OCI-M2 (cell line): ENCODE measurements around the gene CDH8.

Experiments used
- DNase-seq: peaks from one replicate; lab custom pipeline; 2025; ENCODE audit not compliant: unreplicated experiment; lab: John Stamatoyannopoulos, UW

Gene CDH8

DNA sequence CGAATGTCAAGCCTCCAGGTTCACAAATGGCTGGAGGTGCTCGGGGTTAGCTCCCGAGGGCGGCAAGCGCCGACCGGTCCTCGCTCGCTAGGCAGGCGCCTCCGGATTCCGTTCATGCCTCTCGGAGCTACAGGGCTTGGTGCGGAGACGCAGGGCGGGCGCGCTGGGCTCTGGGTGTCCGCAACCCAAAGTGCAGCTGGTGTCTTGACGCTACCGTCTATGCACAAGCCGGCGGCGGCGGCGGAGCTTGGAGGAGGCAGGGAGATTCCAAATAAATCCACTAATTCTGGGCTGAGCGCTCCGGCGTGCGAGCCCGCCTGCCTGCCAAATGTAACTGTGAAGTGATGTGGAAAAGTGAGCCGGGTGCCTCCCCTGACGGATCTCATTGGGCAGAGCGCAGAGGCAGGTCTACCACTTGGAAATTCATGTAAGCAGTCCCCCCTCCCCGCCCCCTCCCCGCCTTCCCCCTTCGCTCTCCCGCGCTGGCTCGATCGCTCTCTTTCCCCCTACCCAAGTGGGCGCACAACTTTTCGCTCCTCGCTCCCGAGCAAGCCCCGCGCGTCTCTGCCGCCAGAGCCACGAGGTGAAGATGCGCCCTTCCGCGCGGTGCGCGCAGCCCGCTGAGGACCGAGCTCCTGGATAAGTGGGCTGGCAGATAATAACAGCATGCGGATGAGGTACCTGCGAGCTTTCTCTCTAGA lies at the start of gene CDH8:
Gene CDH8, minus strand, starts transcription at position 338 of the 701 bp plus-strand sequence. CDS start 15,035 bp downstream, outside the sequence.
- DNase-seq, result no peak

GRCh38 chr16:62079236-62079635 lies 43.0 kb upstream of the CDH8 start:
- no peak for DNase-seq

- no peak for DNase-seq
These were observed 41.8 kb upstream of the CDH8 start for GRCh38 chr16:62077998-62078397.

DNA sequence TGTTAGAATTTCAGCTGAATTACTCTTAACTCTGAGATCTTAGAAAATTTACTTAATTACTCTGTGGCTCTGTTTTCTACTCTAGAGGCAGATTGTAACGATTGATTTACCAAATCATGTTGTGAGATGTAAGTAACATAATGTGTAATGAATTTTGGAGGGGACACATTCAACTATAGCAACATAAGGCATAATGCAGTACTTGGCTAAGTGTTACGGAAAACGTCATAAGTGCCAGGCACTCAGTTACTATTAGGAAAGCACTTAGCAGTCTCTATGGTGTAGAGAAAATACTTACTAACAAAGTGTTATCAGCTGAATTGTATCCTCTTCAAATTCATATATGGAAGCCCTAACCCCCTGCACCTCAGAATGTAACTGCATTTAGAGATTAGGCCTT lies 40.6 kb upstream of the CDH8 start:
- DNase-seq, result no peak

- DNase-seq, result no peak
These were observed 32.5 kb upstream of the CDH8 start for GRCh38 chr16:62068747-62069146.

DNA sequence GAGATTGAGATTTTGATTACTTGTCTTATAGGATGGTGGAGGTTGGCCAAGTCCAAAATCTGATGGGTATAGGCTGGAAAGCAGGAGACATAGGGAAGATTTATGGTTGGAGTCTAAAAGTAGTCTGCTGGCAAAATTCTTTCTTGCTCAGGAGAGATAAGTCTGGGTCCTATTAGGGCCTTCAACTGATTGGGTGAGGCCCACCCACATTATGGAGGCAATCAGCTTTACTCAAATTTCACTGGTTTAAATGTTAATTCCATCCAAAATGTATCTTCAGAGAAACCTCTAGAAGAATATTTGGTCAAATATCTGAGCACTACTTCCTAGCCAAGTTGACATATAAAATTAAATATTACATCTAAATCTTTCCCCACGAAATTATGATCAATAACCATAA lies 31.7 kb upstream of the CDH8 start:
- no peak for DNase-seq

GRCh38 chr16:62067182-62067581 lies 30.9 kb upstream of the CDH8 start:
- no peak for DNase-seq

DNA sequence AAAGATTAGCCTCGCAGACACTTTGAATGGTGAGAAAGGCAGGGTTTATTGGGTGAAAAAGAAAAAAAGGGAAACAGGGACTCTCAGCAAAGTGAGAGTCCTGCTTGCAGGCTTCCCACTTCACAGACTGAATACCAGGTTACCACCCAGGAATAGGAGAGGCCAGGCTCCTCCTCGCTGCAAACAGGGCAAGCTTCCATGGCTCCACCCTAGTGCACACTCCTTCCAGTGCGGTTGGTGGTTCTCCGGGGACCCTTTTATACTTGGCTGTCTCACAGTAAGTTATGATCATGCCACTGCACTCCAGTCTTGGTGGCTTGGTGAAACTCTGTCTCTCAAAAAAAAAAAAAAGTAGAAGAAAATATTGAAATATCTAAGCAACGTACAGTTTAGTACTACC lies 30.5 kb upstream of the CDH8 start:
- DNase-seq, result no peak

GRCh38 chr16:62064173-62064572 lies 27.9 kb upstream of the CDH8 start:
- no peak for DNase-seq

GRCh38 chr16:62060089-62060488 lies 23.9 kb upstream of the CDH8 start:
- no peak for DNase-seq

GRCh38 chr16:62059527-62059926 lies 23.3 kb upstream of the CDH8 start:
- DNase-seq, result no peak

DNA sequence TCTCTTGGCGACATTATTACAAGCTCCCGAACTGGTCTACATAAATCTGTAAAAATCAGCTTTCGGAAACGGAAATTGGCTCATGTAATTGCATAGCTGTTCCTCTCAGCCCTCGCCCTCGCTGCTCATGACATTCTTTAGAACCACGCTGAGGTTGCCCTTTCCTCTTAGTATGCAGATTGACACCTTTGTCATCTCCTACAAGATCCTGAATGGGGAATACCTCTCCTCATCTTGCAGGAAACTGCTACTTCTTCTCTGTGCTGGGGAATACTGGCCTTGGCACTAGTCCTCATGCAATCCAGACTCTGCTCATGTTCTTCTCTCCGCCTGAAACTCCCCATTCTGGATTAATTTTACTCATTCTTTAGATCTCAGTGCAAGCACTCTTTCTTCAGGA lies 22.2 kb upstream of the CDH8 start:
- DNase-seq, result no peak

- DNase-seq, result no peak
These were observed 15.7 kb upstream of the CDH8 start for GRCh38 chr16:62051942-62052341.

GRCh38 chr16:62050793-62051192 lies 14.6 kb upstream of the CDH8 start:
- DNase-seq, result no peak

GRCh38 chr16:62046801-62047200 lies 10.6 kb upstream of the CDH8 start:
- no peak for DNase-seq

DNA sequence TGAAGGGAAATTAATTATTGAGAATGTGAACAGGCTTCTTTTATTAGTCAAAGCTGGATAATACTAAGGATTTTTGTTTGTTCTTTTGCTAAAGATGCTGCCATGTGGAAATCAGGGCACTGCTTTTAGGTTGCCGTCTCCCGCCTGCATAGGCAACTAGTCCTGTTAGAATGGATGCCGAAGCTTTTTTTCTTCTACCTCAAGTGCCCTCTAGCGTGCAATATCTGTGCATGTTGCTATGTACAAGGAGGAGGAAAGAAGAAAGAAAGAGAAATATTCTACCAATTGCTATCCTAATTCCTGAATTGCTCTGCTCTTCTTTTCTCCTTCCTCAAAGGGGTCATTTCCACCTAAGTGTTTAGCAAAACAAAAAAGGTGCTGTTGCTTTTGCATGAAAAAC lies 5.2 kb upstream of the CDH8 start:
- DNase-seq, result no peak

DNA sequence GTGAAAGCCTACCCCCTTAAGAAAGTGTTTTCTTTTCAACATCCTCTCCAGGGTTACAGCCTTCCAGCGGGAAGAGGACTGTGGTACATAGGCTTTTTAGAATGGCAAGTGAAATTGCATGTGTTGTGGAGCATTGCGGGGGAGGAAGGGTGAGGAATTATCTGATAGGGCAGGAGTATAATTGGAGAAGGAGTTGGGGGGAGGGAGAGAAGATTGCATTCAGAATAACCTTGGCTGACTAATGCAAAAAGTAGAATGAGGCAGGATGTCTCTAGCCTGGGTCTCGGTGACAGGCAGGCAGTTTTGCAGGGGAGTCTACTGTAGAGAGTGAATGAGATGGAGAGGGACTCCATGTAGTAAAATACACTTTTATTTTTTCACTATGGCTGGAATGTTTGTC lies 2.4 kb upstream of the CDH8 start:
- DNase-seq, result no peak

DNA sequence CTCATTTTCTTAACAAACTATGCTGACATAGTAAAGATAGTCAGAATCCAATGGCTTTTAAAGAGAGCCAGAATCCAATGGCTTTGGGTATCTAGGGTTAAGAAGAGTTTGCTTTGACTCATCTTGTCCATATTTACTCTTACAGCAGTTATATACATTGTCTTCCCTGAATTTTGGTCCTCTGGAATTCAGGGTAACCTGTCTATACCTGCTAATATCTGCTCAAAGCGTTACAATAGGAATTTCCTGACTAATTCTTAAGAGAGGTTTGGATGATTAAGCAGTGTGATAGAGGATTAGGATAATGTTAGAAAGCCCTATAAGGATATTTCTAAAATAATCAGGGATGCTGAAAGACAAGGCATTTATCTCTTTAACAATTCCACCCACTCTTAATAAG lies 2.0 kb upstream of the CDH8 start:
- DNase-seq, result no peak

GRCh38 chr16:62036802-62037135 lies 531 bp upstream of the CDH8 start:
- DNase-seq, result no peak

DNA sequence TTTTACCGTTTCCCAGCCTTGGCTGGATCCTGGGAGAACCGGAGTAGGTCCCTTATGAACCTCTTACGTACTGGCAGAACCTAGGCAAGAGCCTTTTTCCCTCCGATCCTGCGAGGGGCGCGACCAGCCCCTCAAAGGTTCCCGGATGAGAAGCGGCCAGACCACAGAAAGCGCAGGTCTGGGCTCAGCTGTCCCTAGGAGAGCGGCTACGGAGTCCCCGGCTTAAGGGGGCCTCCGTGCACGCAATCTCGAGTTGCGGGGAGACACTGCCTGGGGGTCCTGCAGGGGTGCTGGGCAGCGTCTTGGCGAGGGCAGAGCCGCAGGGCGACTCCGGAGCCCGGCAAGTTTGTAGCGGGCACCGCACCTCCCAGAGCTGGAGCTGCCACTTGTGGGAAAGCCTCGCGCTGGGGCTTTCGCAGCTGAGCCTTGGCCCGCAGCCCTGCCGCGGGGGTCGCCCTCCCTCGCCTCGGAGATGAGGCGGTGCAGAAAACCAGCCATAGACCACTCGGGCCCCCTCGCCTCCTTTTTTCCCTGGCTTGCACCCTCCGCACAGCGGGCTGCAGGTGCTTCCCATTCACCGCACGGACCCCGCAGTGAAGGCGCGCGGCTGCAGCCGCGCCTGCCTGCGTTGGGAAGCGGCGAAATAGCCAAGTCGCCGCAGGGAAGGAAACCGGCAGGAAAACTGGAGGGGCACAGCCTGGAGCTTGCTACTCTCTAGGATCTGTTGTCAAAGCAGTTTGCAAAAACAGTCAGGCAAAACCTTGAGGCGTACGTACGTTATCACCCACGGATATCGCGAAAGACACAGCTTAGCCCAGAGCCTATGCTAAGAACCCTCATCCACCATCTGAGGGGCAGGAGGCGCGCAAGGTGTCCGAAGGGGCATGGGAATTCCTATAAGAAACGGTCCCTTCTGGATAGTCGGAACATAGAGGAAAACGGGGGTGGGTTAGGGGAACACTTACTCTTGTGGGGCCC lies 834 bp downstream of the CDH8 start:
- no peak for DNase-seq

DNA sequence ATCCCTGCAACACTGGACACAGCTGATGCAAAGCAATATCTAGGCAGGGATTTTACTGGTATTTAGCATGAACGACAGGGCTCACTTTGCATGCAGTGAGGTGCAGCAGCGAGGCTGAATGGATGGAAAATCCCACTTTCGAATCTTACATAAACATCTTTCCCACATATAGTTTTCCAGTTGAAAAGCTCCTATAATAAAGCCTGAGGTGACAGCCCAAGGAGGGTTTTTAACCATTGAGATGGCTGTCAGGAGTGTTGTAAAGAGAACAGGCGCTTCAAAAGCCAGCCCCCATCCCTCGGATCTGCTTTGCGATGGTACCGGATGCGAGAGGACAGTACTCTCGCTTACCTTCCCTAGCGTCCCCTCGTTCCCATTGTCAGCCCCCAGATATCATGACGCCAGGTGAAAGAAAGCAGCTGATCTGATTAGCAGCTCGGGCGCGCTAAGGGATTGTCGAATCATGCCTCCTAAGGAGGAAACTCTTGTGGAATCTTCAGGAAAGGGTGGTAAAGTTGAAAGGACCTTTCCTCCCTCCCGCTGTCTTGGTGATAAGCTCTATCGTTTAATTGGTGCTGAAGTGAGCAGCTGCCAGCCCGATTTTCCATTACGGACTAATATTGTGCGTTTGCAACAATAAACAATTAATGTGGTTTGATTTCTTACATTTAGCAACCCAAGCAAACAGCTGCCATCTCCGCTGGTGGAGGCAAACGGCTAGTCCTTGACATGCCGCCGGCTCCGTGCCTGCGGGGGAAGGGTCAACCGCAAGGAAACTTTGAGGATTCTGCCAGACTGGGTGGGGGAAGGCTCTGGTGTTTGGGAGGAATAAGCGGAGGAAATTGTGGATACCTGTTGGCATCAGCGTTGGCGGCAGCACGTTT lies 1.8 kb downstream of the CDH8 start:
- DNase-seq, result no peak
